22Rv1 (cell line): ENCODE results near the gene ATP2C1.
"Not testable (repeated sequence)": the region's sequence is repeated elsewhere in the genome, so short reads cannot be mapped to it uniquely, and the experiment has no call there.

Experiments used
- H3K27ac ChIP-seq: fragments of 450-650 bp; 2 replicates; pipeline ENCODE4 v1.5.1; 2017
- ZFX ChIP-seq: fragments of 450-650 bp; IDR thresholded peaks from 2 replicates; pipeline ENCODE4 v1.6.1; 2017; ENCODE audit warnings: antibody characterized with exemption, borderline replicate concordance
- TF ChIP-seq, protein P1 (sequence below): fragments of 450-650 bp; IDR thresholded peaks from 2 replicates; pipeline ENCODE4 v1.5.1; 2017; ENCODE audit warnings: mild to moderate bottlenecking

Gene ATP2C1

DNA sequence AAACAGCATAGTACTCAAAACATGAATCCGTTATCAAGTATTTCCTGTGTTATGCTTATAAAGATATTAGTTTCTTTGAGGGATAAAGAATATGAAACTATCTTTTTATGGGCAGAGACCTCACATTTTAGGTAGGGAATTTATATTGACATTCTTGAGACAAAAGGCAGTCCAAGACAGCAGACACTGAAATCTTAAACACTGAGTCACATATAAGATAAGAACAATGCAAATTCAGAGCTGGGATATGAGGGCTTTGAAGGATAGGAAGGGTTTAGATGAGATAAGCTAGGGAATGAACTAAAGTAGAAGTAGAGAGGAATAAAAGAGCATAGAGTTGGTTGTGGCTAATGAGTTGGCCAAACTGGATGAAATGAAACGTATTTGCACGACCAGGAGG lies 74.3 kb downstream of the ATP2C1 start:
- TF ChIP-seq ZFX: no peak
- TF ChIP-seq, protein P1, sequence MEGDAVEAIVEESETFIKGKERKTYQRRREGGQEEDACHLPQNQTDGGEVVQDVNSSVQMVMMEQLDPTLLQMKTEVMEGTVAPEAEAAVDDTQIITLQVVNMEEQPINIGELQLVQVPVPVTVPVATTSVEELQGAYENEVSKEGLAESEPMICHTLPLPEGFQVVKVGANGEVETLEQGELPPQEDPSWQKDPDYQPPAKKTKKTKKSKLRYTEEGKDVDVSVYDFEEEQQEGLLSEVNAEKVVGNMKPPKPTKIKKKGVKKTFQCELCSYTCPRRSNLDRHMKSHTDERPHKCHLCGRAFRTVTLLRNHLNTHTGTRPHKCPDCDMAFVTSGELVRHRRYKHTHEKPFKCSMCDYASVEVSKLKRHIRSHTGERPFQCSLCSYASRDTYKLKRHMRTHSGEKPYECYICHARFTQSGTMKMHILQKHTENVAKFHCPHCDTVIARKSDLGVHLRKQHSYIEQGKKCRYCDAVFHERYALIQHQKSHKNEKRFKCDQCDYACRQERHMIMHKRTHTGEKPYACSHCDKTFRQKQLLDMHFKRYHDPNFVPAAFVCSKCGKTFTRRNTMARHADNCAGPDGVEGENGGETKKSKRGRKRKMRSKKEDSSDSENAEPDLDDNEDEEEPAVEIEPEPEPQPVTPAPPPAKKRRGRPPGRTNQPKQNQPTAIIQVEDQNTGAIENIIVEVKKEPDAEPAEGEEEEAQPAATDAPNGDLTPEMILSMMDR: no peak
- H3K27ac ChIP-seq: no peak overlapping the region

- no peak overlapping the region for H3K27ac ChIP-seq
- TF ChIP-seq, protein P1: no peak
- no peak for TF ChIP-seq ZFX
These were observed 75.7 kb downstream of the ATP2C1 start for GRCh38 chr3:130969621-130970020.

GRCh38 chr3:130971208-130971607 lies 77.3 kb downstream of the ATP2C1 start:
- H3K27ac ChIP-seq: no peak overlapping the region
- no peak for TF ChIP-seq ZFX
- TF ChIP-seq, protein P1: no peak

DNA sequence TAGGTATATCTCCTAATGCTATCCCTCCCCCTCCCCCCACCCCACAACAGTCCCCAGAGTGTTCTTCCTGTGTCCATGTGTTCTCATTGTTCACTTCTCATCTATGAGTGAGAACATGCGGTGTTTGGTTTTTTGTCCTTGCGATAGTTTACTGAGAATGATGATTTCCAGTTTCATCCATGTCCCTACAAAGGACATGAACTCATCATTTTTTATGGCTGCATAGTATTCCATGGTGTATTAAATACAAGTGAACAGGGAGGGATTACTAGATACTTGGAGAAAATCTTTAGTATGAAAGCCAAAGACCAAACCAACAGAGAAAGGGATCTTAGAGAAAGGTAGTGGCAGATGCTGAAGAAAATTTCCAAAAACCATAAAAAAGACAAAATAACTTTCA lies 78.7 kb downstream of the ATP2C1 start:
- not testable (repeated sequence) for H3K27ac ChIP-seq

DNA sequence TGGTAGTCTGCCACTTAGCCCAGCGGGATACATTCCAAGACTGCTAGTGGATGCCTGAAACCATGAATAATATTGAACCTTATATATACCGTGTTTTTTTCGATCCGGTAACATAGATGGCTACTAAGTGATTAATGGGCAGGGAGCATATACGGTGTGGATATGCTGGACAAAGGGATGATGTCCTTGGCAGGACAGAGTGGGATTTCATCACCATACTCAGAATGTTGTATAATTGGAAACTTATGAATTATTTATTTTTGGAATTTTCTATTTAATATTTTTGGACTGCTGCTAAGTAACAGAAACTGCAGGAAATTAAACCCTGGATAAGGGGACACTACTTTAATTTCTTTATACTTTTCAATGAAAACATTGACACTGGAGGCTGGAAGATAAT lies 79.5 kb downstream of the ATP2C1 start:
- no peak overlapping the region for H3K27ac ChIP-seq
- no peak for TF ChIP-seq ZFX
- TF ChIP-seq, protein P1: no peak

DNA sequence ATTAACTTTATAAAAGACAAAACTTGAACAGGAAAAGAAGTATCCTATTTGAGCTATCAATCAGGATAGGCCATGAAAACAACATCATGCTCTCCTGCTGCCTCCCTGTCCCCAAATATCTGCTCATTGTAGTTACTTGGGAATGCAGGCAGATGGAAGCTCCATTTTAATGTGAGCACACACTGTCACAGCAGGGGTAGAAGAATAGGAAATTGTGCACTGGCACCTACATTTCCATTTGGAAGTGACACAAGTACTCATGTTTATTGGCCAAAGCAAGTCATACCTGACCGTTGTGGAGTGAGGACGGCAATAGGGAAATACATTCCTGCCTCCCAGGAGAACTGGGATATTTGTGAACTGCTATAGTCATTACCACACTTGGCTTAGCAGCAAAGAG lies 80.3 kb downstream of the ATP2C1 start:
- TF ChIP-seq, protein P1: no peak
- TF ChIP-seq ZFX: no peak
- no peak overlapping the region for H3K27ac ChIP-seq

- TF ChIP-seq, protein P1: no peak
- TF ChIP-seq ZFX: no peak
- no peak overlapping the region for H3K27ac ChIP-seq
These were observed 81.4 kb downstream of the ATP2C1 start for GRCh38 chr3:130975251-130975650.

DNA sequence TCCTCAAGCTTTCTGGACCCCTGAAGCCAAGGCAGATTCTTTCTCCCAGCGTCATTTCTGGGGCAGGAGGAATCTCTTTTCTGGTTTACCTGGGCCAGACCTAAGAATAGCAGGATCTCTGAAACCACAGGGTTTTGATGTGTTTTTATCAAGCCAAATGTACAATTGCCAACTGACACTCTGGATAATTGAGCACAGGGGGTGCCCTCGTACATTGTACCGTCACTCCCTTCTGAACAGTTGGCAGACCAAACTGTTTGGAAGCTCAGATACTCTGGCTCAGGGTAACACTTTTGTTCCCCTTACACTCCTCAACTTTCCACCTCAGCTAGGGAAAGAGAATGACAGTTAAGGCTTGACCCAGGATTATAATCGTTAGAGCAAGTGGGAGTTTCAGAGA lies 82.8 kb downstream of the ATP2C1 start:
- no peak for TF ChIP-seq ZFX
- TF ChIP-seq, protein P1: no peak
- no peak overlapping the region for H3K27ac ChIP-seq
